Measurements from ENCODE around the gene GRIN1. TPM values are rescaled to one million over a fixed set of nuclear protein-coding genes. Genes with fewer than 3 reads are reported as not detected.

GRIN1 gene
- total RNA-seq, 1 donor from 2014 or later = not detected

GRCh38 chr9:137205126-137206069, 66.4 kb downstream of the GRIN1 start, which contains the start of the genes NDOR1 and TMEM203:
NDOR1 (plus strand) TSS chr9:137205700; CDS start chr9:137205778, 78 bp downstream.
TMEM203 (minus strand) TSS chr9:137205648; CDS start chr9:137205414, 234 bp downstream.
- DNase-seq (ENCODE audit: low read depth) = peak; percentile 86

DNA sequence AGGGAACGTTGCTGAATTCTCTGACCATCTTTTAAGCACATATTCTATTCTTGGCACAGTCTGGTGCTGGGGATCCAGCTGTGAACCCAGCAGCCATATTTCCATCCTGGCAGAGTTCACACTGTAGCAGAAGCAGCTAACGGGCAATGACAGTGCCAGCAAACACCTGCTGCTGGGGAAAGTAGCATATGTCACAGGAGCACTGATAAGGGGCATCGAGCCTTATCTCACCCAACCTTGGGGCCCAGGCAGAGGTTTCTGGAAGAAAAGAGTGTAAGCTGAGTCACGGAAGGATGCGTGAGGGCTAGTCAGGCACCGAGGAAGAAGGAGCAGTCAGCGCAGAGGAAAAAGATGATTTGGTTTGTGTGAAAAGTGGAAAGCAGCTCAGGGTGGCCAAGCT, 67.6 kb downstream of the GRIN1 start:
- no peak for DNase-seq (ENCODE audit: low read depth)

- DNase-seq (ENCODE audit: low read depth) = no peak
Measured at GRCh38 chr9:137211532-137211931, 72.6 kb downstream of the GRIN1 start.

DNA sequence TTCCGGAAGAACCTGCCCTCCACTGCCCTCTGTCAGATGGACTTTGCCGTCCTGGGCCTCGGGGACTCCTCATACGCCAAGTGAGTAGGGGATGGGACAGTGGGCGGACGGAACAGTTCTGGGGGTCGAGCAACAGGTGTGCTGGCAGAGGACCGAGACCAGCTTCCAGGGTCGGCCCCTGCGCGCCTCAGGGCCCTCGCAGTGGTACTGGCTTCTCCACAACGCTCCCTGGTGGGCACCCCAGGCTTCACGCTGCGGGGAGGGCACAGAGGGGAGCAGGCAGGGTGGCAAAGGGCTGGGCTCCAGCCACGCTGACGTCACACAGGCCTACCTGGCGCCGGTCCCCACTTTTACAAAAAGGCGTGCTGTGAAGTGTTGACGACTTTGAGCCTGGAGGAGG, 73.6 kb downstream of the GRIN1 start:
- no peak for DNase-seq (ENCODE audit: low read depth)

GRCh38 chr9:137213160-137214060, 74.5 kb downstream of the GRIN1 start:
- DNase-seq (ENCODE audit: low read depth) = no peak

- DNase-seq (ENCODE audit: low read depth) = no peak
Measured at GRCh38 chr9:137214620-137215019, 75.7 kb downstream of the GRIN1 start.

- DNase-seq (ENCODE audit: low read depth) = no peak
Measured at GRCh38 chr9:137215196-137215986, 76.4 kb downstream of the GRIN1 start.

DNA sequence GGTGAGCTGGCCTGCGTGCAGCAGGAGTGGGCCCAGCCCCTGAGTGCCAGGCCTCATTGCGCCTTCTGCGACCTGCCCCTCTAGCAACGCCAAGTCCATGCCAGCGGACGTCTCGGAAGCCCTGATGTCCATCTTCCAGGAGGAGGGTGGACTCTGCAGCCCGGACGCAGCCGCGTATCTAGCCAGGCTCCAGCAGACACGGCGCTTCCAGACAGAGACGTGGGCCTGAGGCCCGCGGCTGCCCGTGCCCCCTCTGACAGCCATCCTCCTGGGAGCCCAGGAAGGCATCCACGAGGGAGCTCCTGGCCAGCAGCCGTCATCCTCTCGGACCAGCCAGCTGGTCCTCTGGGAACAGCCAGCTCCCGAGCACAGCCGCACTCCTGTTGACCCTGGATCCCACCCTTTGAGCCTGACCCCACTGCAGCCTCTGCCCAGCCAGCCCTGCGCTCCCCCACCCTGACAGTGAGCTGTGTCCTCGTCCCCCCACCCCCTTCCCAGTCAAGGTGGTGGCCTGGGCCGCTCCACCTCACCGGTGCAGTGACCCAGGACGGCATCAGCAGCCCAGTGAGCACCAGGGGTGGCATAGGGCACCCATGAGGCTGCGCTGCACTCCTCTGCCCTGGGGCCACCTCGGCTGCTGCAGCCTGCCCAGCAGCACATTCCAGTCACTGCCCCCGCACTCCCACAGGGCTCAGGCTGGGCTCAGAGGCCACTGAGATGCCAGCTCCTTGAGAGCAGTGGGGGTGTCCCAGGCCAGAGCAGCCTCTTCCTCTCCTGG, 77.4 kb downstream of the GRIN1 start:
- DNase-seq (ENCODE audit: low read depth) = no peak

- no peak for DNase-seq (ENCODE audit: low read depth)
Measured at GRCh38 chr9:137217276-137218211, 78.6 kb downstream of the GRIN1 start.

DNA sequence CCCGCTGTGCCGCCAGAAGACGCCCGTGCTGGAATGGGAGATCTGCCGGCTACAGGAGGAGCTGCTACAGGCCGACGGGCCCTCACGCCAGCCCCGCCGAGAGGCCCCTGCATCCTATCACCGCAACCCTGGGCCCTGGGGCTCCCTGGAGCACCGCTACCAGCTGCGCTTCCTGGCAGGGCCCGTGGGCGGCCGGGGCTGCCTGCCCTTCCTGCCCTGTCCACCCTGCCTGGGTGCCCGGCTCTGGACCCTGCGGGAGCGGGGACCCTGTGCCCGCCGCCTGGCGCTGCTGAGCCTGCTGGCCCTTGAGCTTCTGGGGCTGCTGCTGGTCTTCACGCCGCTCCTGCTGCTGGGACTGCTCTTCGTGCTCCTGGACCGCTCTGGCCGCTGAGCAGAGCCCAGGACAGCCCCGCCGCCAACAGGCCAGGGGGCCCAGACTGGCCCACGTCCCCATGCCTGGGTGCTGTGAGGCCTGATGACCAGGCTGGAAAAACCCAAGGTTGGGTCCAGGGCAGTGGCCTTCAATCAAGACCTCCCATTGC, 79.3 kb downstream of the GRIN1 start:
- no peak for DNase-seq (ENCODE audit: low read depth)

Small RNA genes within 50 kb of the gene (microRNA-seq; reads per million reads assigned to microRNA genes)
- gene MIR3621 = not detected

Other genes with a start within 250 kb of the GRIN1 start
- 170 and 196 TPM in 2 replicates for gene FBXW5, start 194.4 kb upstream of the GRIN1 start, total RNA-seq
- gene C8G, start 193.9 kb upstream of the GRIN1 start, total RNA-seq = 0.88 TPM in 1 of 2 replicates, not detected in the other
- 0.10 and 0.27 TPM in 2 replicates for gene LCN12, start 186.9 kb upstream of the GRIN1 start, total RNA-seq
- 126 and 177 TPM in 2 replicates for gene PTGDS, start 161.7 kb upstream of the GRIN1 start, total RNA-seq
- 5.0 and 13.8 TPM in 2 replicates for gene LCNL1, start 156.2 kb upstream of the GRIN1 start, total RNA-seq
- gene PAXX, start 146.7 kb upstream of the GRIN1 start, total RNA-seq = 57.3 and 67.3 TPM in 2 replicates
- gene CLIC3, start 142.6 kb upstream of the GRIN1 start, total RNA-seq = not detected in 2 replicates
- gene ABCA2, start 110.9 kb upstream of the GRIN1 start, total RNA-seq = 21.1 and 26.3 TPM in 2 replicates
- not detected in 2 replicates for gene FUT7, start 107.1 kb upstream of the GRIN1 start, total RNA-seq
- gene NPDC1, start 93.0 kb upstream of the GRIN1 start, total RNA-seq = 4.8 TPM in 2 replicates
- 0.13 and 0.68 TPM in 2 replicates for gene ENTPD2, start 85.1 kb upstream of the GRIN1 start, total RNA-seq
- 1.9 and 4.7 TPM in 2 replicates for gene SAPCD2, start 68.6 kb upstream of the GRIN1 start, total RNA-seq
- gene UAP1L1, start 61.6 kb upstream of the GRIN1 start, total RNA-seq = 40.2 and 46.4 TPM in 2 replicates
- gene MAN1B1, start 52.2 kb upstream of the GRIN1 start, total RNA-seq = 75.5 and 76.6 TPM in 2 replicates
- 132 and 142 TPM in 2 replicates for gene DPP7, start 24.4 kb upstream of the GRIN1 start, total RNA-seq
- gene LRRC26, start 30.9 kb downstream of the GRIN1 start, total RNA-seq = not detected in 2 replicates
- gene TMEM210, start 32.9 kb downstream of the GRIN1 start, total RNA-seq = not detected in 2 replicates
- 28.7 and 30.6 TPM in 2 replicates for gene ANAPC2, start 49.4 kb downstream of the GRIN1 start, total RNA-seq
- 143 and 158 TPM in 2 replicates for gene SSNA1, start 49.5 kb downstream of the GRIN1 start, total RNA-seq
- gene TPRN, start 61.6 kb downstream of the GRIN1 start, total RNA-seq = 19.5 and 25.3 TPM in 2 replicates
- 39.2 and 48.4 TPM in 2 replicates for gene TMEM203, start 66.5 kb downstream of the GRIN1 start, total RNA-seq
- 6.1 and 10.5 TPM in 2 replicates for gene NDOR1, start 66.5 kb downstream of the GRIN1 start, total RNA-seq
- gene RNF208, start 83.1 kb downstream of the GRIN1 start, total RNA-seq = 0.21 and 0.36 TPM in 2 replicates
- 1.4 and 2.0 TPM in 2 replicates for gene CYSRT1, start 86.0 kb downstream of the GRIN1 start, total RNA-seq
- not detected in 2 replicates for gene RNF224, start 88.3 kb downstream of the GRIN1 start, total RNA-seq
- gene SLC34A3, start 91.7 kb downstream of the GRIN1 start, total RNA-seq = 0.56 and 0.62 TPM in 2 replicates
- 211 and 249 TPM in 2 replicates for gene TUBB4B, start 102.1 kb downstream of the GRIN1 start, total RNA-seq
- gene STPG3, start 112.1 kb downstream of the GRIN1 start, total RNA-seq = not detected in 2 replicates
- gene NELFB, start 116.2 kb downstream of the GRIN1 start, total RNA-seq = 37.3 and 48.3 TPM in 2 replicates
- 1.1 and 3.6 TPM in 2 replicates for gene TOR4A, start 138.6 kb downstream of the GRIN1 start, total RNA-seq
- gene NRARP, start 163.1 kb downstream of the GRIN1 start, total RNA-seq = 1.2 and 2.0 TPM in 2 replicates

Data from myocyte (in vitro differentiated cells).